Measurements from ENCODE around the gene DHH. TPM values are rescaled to one million over a fixed set of nuclear protein-coding genes. Genes with fewer than 3 reads are reported as not detected.
A peak's percentile ranks its signal among the peaks of the same experiment; 100 is the strongest.

Gene DHH
- total RNA-seq, 1 experiment from 2014 or later: 0.15 TPM

- Mint-ChIP-seq H3K36me3 (peaks cover 23% of the 10 kb centered on the region), H3K4me1 (peaks cover 43% of the 10 kb centered on the region), H3K9me3 (no peaks in the 10 kb centered on the region), H3K27me3 (ENCODE audit: low read depth) (no peaks in the 10 kb centered on the region), H3K27ac (peak overlapping the region; percentile 74; the same call in 1 of the 2 replicates), H3K4me3 (peak overlapping the region; percentile 96)
- ATAC-seq (no peak), DNase-seq (ENCODE audit: low spot score) (no peak)
- ChIA-PET CTCF (interaction anchor here (0.7 to 3.2 kb wide), 10 partner anchors 10 to 273 kb away, joined by 3 to 23 read pairs (median 4); no protein-coding TSS in a partner anchor), POLR2A (interaction anchor here (0.9 kb wide), 1 partner anchor 130 kb away, joined by 3 read pairs; no protein-coding TSS in a partner anchor)
- TF ChIP-seq ATF2 (CRISPR knock-in tag; IDR thresholded peaks at IDR 0.05; ENCODE audit: borderline replicate concordance, low read depth): no peak
These were observed 36.1 kb downstream of the DHH start for GRCh38 chr12:49058366-49059044.

GRCh38 chr12:49057888-49058287 lies 36.7 kb downstream of the DHH start:
- DNase-seq (ENCODE audit: low spot score) (no peak), ATAC-seq (no peak)
- peak overlapping the region; percentile 74; the same call in 1 of the 2 replicates for H3K27ac Mint-ChIP-seq
- peaks cover 29% of the 10 kb centered on the region for H3K36me3 Mint-ChIP-seq
- H3K9me3 Mint-ChIP-seq: no peaks in the 10 kb centered on the region
- CTCF ChIA-PET: interaction anchor here (0.7 to 3.2 kb wide), 7 partner anchors 10 to 273 kb away, joined by 3 to 23 read pairs (median 5); no protein-coding TSS in a partner anchor
- H3K4me1 Mint-ChIP-seq: peaks cover 43% of the 10 kb centered on the region
- POLR2A ChIA-PET: interaction anchor here (0.9 kb wide), 1 partner anchor 130 kb away, joined by 3 read pairs; no protein-coding TSS in a partner anchor
- peak overlapping the region; percentile 96 for H3K4me3 Mint-ChIP-seq
- H3K27me3 Mint-ChIP-seq (ENCODE audit: low read depth): no peaks in the 10 kb centered on the region
- no peak for TF ChIP-seq E2F1 (CRISPR knock-in tag; IDR thresholded peaks at IDR 0.05)
- TF ChIP-seq NFATC4 (CRISPR knock-in tag; IDR thresholded peaks at IDR 0.05): no peak
- TF ChIP-seq SOX15 (CRISPR knock-in tag; IDR thresholded peaks at IDR 0.05): no peak
- TF ChIP-seq IRF2 (CRISPR knock-in tag; IDR thresholded peaks at IDR 0.05; ENCODE audit: borderline replicate concordance, low read depth): no peak
- no peak for TF ChIP-seq ZNF121 (CRISPR knock-in tag; IDR thresholded peaks at IDR 0.05)
- TF ChIP-seq ZNF219 (CRISPR knock-in tag; IDR thresholded peaks at IDR 0.05; ENCODE audit: borderline replicate concordance): no peak
- no peak for TF ChIP-seq ZNF425 (CRISPR knock-in tag; conservative IDR thresholded peaks at IDR 0.05)
- TF ChIP-seq PREB (CRISPR knock-in tag; IDR thresholded peaks at IDR 0.05; ENCODE audit: borderline replicate concordance): no peak

GRCh38 chr12:49055978-49056754 lies 38.4 kb downstream of the DHH start:
- Mint-ChIP-seq H3K27me3 (ENCODE audit: low read depth) (no peaks in the 10 kb centered on the region), H3K9me3 (no peaks in the 10 kb centered on the region), H3K4me3 (peak overlapping the region; percentile 31), H3K27ac (peak overlapping the region; percentile 29), H3K36me3 (peaks cover 46% of the 10 kb centered on the region), H3K4me1 (peaks cover 39% of the 10 kb centered on the region)
- DNase-seq (ENCODE audit: low spot score) (peak; percentile 41), ATAC-seq (peak; percentile 76)
- ChIA-PET POLR2A (interaction anchor here (0.5 to 1.2 kb wide), 2 partner anchors 37 to 43 kb away, joined by 4 to 6 read pairs; no protein-coding TSS in a partner anchor), CTCF (interaction anchor here (0.5 to 3.2 kb wide), 14 partner anchors 8 to 226 kb away, joined by 3 to 23 read pairs (median 5); partner anchors contain the start of gene RHEBL1)
- TF ChIP-seq AR (CRISPR knock-in tag; IDR thresholded peaks at IDR 0.05): no peak
- no peak for TF ChIP-seq ATF2 (CRISPR knock-in tag; IDR thresholded peaks at IDR 0.05; ENCODE audit: borderline replicate concordance, low read depth)
- no peak for TF ChIP-seq HMGA2 (CRISPR knock-in tag; IDR thresholded peaks at IDR 0.05)
- TF ChIP-seq MXD4 (CRISPR knock-in tag; IDR thresholded peaks at IDR 0.05; ENCODE audit: borderline replicate concordance): no peak
